ENCODE data around the gene PRDM16.

- TF ChIP-seq, protein P1, sequence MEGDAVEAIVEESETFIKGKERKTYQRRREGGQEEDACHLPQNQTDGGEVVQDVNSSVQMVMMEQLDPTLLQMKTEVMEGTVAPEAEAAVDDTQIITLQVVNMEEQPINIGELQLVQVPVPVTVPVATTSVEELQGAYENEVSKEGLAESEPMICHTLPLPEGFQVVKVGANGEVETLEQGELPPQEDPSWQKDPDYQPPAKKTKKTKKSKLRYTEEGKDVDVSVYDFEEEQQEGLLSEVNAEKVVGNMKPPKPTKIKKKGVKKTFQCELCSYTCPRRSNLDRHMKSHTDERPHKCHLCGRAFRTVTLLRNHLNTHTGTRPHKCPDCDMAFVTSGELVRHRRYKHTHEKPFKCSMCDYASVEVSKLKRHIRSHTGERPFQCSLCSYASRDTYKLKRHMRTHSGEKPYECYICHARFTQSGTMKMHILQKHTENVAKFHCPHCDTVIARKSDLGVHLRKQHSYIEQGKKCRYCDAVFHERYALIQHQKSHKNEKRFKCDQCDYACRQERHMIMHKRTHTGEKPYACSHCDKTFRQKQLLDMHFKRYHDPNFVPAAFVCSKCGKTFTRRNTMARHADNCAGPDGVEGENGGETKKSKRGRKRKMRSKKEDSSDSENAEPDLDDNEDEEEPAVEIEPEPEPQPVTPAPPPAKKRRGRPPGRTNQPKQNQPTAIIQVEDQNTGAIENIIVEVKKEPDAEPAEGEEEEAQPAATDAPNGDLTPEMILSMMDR (conservative IDR thresholded peaks at IDR 0.05; ENCODE audit: low read depth, low read length) = no peak
- no peak for TF ChIP-seq EZH2 (IDR thresholded peaks at IDR 0.05; ENCODE audit: low read length, unreplicated experiment)
Observed at GRCh38 chr1:3092530-3092929, 23.5 kb downstream of the PRDM16 start.
